GM23338 (cell line): ENCODE measurements around the gene PLA2R1. TPM values are rescaled to one million over a fixed set of nuclear protein-coding genes. Genes with fewer than 3 reads are reported as not detected.

Experiments used
- ATAC-seq: fragments of 200-7000 bp; cut with Tn5 transposase; 3 replicates; pipeline ENCODE4 v1.9.1; 2020
- DNase-seq: peaks from one replicate; pipeline ENCODE4 v3.0.0-alpha.2; 2015; ENCODE audit warnings: low spot score
- H2AFZ ChIP-seq: fragments of 200-600 bp; sonication (generic); 2 replicates; pipeline ENCODE4 v1.8.0; 2016; ENCODE audit warnings: antibody characterized with exemption, mild to moderate bottlenecking, moderate library complexity
- H3F3A ChIP-seq: fragments of 200-600 bp; sonication (generic); replicated peaks from 2 replicates; pipeline ENCODE4 v1.8.0; 2017; ENCODE audit warnings: antibody characterized with exemption, mixed run types, low read depth
- H3K27ac ChIP-seq: fragments of 200-600 bp; sonication (generic); 2 replicates; pipeline ENCODE4 v1.6.1; 2016; ENCODE audit warnings: low read depth
- H3K27me3 ChIP-seq: fragments of 200-600 bp; sonication (generic); 2 replicates; pipeline ENCODE4 v1.8.0; 2016; ENCODE audit warnings: mild to moderate bottlenecking, mixed run types, moderate library complexity; ENCODE audit not compliant: insufficient read depth
- H3K36me3 ChIP-seq: fragments of 200-600 bp; sonication (generic); 2 replicates; pipeline ENCODE4 v1.8.0; 2016; ENCODE audit warnings: mild to moderate bottlenecking; ENCODE audit not compliant: insufficient read depth
- H3K4me1 ChIP-seq: fragments of 200-600 bp; sonication (generic); 2 replicates; pipeline ENCODE4 v1.8.0; 2016; ENCODE audit warnings: mild to moderate bottlenecking, moderate library complexity; ENCODE audit not compliant: insufficient read depth
- H3K4me2 ChIP-seq: fragments of 200-600 bp; sonication (generic); 2 replicates; pipeline ENCODE4 v1.7.1; 2017; ENCODE audit warnings: mixed run types
- H3K4me3 ChIP-seq: fragments of 200-600 bp; sonication (generic); 2 replicates; pipeline ENCODE4 v1.6.1; 2016; ENCODE audit warnings: mixed run types
- H3K79me2 ChIP-seq: fragments of 200-600 bp; sonication (generic); replicated peaks from 2 replicates; pipeline ENCODE4 v1.8.0; 2017; ENCODE audit warnings: mild to moderate bottlenecking; ENCODE audit not compliant: insufficient read depth
- H3K9me2 ChIP-seq: fragments of 200-600 bp; sonication (generic); 2 replicates; pipeline ENCODE4 v1.8.0; 2017; ENCODE audit not compliant: insufficient read depth
- H4K20me1 ChIP-seq: fragments of 200-600 bp; sonication (generic); replicated peaks from 2 replicates; pipeline ENCODE4 v1.8.0; 2017; ENCODE audit warnings: mild to moderate bottlenecking; ENCODE audit not compliant: insufficient read depth
- H3K27ac Mint-ChIP-seq: 2 replicates; pipeline ENCODE4 v1.8.0; 2020; ENCODE audit warnings: inconsistent platforms, mild to moderate bottlenecking, moderate library complexity, mixed read lengths
- H3K27me3 Mint-ChIP-seq: 3 replicates; pipeline ENCODE4 v1.8.0; 2022; ENCODE audit warnings: low read depth, mild to moderate bottlenecking, moderate library complexity, mixed read lengths, inconsistent platforms; ENCODE audit not compliant: insufficient read depth, poor library complexity
- H3K36me3 Mint-ChIP-seq: 3 replicates; pipeline ENCODE4 v1.8.0; 2021; ENCODE audit warnings: low read depth, mild to moderate bottlenecking, inconsistent platforms, moderate library complexity, mixed read lengths
- H3K4me1 Mint-ChIP-seq: 3 replicates; pipeline ENCODE4 v1.8.0; 2020; ENCODE audit warnings: mild to moderate bottlenecking, inconsistent platforms, mixed read lengths
- H3K4me3 Mint-ChIP-seq: 3 replicates; pipeline ENCODE4 v1.8.0; 2021; ENCODE audit warnings: moderate library complexity, mild to moderate bottlenecking, inconsistent platforms, mixed read lengths
- H3K9me3 Mint-ChIP-seq: 3 replicates; pipeline ENCODE4 v1.8.0; 2020; ENCODE audit warnings: moderate library complexity, mild to moderate bottlenecking, inconsistent platforms, mixed read lengths
- CREB1 ChIP-seq: fragments of 250-450 bp; sonication (Bioruptor Pico); IDR thresholded peaks from 2 replicates; pipeline ENCODE4 v1.5.0; 2020; ENCODE audit warnings: low read depth, mild to moderate bottlenecking, moderate library complexity
- ETS1 ChIP-seq: IDR thresholded peaks from 2 replicates; pipeline ENCODE4 v1.6.1; 2016; ENCODE audit warnings: antibody characterized with exemption
- EZH2 ChIP-seq: fragments of 200-600 bp; sonication (generic); IDR thresholded peaks from one replicate; pipeline ENCODE4 v1.8.0; 2017; ENCODE audit warnings: antibody characterized with exemption, mild to moderate bottlenecking, low read depth; ENCODE audit not compliant: unreplicated experiment
- EZH2phosphoT487 ChIP-seq: fragments of 200-600 bp; sonication (generic); IDR thresholded peaks from one replicate; pipeline ENCODE4 v1.8.1; 2018; ENCODE audit warnings: antibody characterized with exemption; ENCODE audit not compliant: unreplicated experiment
- JUNB ChIP-seq: IDR thresholded peaks from one replicate; pipeline ENCODE4 v1.6.1; 2016; ENCODE audit warnings: antibody characterized with exemption; ENCODE audit not compliant: unreplicated experiment
- NANOG ChIP-seq: IDR thresholded peaks from 2 replicates; pipeline ENCODE4 v1.6.1; 2016; ENCODE audit warnings: antibody characterized with exemption, borderline replicate concordance
- POLR2AphosphoS5 ChIP-seq: IDR thresholded peaks from 2 replicates; pipeline ENCODE4 v1.6.1; 2016; ENCODE audit warnings: antibody characterized with exemption, low read depth
- STAT1 ChIP-seq: IDR thresholded peaks from one replicate; pipeline ENCODE4 v1.6.1; 2016; ENCODE audit warnings: antibody characterized with exemption; ENCODE audit not compliant: unreplicated experiment
- ZNF114 ChIP-seq: fragments of 250-450 bp; sonication (Bioruptor Pico); IDR thresholded peaks from 2 replicates; pipeline ENCODE4 v1.5.0; 2020; ENCODE audit warnings: mild to moderate bottlenecking, moderate library complexity
- ZNF331 ChIP-seq: fragments of 250-450 bp; sonication (Bioruptor Pico); IDR thresholded peaks from 2 replicates; pipeline ENCODE4 v1.5.0; 2020; ENCODE audit warnings: low read depth, mild to moderate bottlenecking, moderate library complexity
- ZNF462 ChIP-seq: fragments of 250-450 bp; sonication (Bioruptor Pico); IDR thresholded peaks from 2 replicates; pipeline ENCODE4 v1.5.0; 2020; ENCODE audit warnings: mild to moderate bottlenecking, moderate library complexity
- polyA plus RNA-seq: library from polyadenylated mRNA; unstranded; fragments of >200 nt; fragmentation: Nextera tagmentation; extraction: Ambion mirVana; gene quantifications from 2 replicates; pipeline ENCODE4 v1.2.1, GENCODE V29; 2016
- total RNA-seq: library from RNA; depleted of rRNA; stranded (reverse); fragments of >200 nt; shearing (Covaris generic); gene quantifications from 2 replicates; pipeline ENCODE4 v1.2.3, GENCODE V29; 2014
- TF ChIP-seq, protein P1 (sequence below): IDR thresholded peaks from one replicate; pipeline ENCODE4 v1.6.1; 2018; ENCODE audit warnings: antibody characterized with exemption; ENCODE audit not compliant: unreplicated experiment

The PLA2R1 gene
- total and polyA plus RNA-seq, 2 experiments from 2014 or later, result 0.57 to 1.2 TPM

- H3K36me3 Mint-ChIP-seq, result no peaks in the 10 kb centered on the region
- H3K4me1 Mint-ChIP-seq, result 0 out of 3 replicates have a peak, but pooled peaks cover under 1% of the 10 kb centered on the region
- H3K4me3 Mint-ChIP-seq, result no peak overlapping the region
- H3K9me2 ChIP-seq, result no peaks in the 10 kb centered on the region
- no peak overlapping the region for H3K27ac ChIP-seq
- no peaks in the 10 kb centered on the region for H3K27me3 Mint-ChIP-seq
- H4K20me1 ChIP-seq, result no peaks in the 10 kb centered on the region
- no peak overlapping the region for H2AFZ ChIP-seq
- H3K79me2 ChIP-seq, result no peaks in the 10 kb centered on the region
- H3K9me3 Mint-ChIP-seq, result no peaks in the 10 kb centered on the region
- no peaks in the 10 kb centered on the region for H3K27me3 ChIP-seq
- no peaks in the 10 kb centered on the region for H3K4me1 ChIP-seq
- no peak for ATAC-seq
- no peak overlapping the region for H3K4me2 ChIP-seq
- H3K27ac Mint-ChIP-seq, result no peak overlapping the region
- TF ChIP-seq ZNF462 (CRISPR knock-in tag) (no peak), EZH2 (no peak), JUNB (no peak), CREB1 (CRISPR knock-in tag) (no peak), ETS1 (no peak), STAT1 (no peak), NANOG (no peak), ZNF331 (CRISPR knock-in tag) (no peak), ZNF114 (no peak), EZH2phosphoT487 (no peak), POLR2AphosphoS5 (no peak)
- TF ChIP-seq, protein P1, sequence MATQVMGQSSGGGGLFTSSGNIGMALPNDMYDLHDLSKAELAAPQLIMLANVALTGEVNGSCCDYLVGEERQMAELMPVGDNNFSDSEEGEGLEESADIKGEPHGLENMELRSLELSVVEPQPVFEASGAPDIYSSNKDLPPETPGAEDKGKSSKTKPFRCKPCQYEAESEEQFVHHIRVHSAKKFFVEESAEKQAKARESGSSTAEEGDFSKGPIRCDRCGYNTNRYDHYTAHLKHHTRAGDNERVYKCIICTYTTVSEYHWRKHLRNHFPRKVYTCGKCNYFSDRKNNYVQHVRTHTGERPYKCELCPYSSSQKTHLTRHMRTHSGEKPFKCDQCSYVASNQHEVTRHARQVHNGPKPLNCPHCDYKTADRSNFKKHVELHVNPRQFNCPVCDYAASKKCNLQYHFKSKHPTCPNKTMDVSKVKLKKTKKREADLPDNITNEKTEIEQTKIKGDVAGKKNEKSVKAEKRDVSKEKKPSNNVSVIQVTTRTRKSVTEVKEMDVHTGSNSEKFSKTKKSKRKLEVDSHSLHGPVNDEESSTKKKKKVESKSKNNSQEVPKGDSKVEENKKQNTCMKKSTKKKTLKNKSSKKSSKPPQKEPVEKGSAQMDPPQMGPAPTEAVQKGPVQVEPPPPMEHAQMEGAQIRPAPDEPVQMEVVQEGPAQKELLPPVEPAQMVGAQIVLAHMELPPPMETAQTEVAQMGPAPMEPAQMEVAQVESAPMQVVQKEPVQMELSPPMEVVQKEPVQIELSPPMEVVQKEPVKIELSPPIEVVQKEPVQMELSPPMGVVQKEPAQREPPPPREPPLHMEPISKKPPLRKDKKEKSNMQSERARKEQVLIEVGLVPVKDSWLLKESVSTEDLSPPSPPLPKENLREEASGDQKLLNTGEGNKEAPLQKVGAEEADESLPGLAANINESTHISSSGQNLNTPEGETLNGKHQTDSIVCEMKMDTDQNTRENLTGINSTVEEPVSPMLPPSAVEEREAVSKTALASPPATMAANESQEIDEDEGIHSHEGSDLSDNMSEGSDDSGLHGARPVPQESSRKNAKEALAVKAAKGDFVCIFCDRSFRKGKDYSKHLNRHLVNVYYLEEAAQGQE, result no peak
- H3F3A ChIP-seq, result no peaks in the 10 kb centered on the region
- no peak for DNase-seq
- no peaks in the 10 kb centered on the region for H3K36me3 ChIP-seq
- no peak overlapping the region for H3K4me3 ChIP-seq
Measured at GRCh38 chr2:160105366-160105765, 43.0 kb upstream of the PLA2R1 start.
